ENCODE results near the gene DAPK2.
"Not testable (repeated sequence)": the region's sequence is repeated elsewhere in the genome, so short reads cannot be mapped to it uniquely, and the experiment has no call there.

The DAPK2 gene

DNA sequence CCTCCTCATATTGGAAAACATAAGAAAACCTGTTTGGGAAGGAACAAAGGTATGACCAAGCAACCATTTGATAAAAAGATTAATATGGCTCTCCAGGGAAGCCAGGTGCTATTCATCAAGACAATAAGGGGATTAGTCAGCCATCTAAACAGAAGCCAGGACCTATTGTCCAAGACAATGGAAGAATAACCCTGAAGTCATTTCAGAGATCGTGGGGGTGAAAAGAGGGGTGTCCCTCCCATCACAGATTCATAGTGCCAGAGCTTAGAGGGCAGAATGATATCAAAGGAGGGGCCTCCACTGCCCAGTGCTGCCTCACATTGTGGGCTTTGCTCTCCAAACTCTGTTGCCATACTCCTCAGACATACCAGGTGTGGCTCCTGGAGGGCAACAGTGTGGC, 73.5 kb downstream of the DAPK2 start:
- no peak for DNase-seq (ENCODE audit: low read depth)

DNA sequence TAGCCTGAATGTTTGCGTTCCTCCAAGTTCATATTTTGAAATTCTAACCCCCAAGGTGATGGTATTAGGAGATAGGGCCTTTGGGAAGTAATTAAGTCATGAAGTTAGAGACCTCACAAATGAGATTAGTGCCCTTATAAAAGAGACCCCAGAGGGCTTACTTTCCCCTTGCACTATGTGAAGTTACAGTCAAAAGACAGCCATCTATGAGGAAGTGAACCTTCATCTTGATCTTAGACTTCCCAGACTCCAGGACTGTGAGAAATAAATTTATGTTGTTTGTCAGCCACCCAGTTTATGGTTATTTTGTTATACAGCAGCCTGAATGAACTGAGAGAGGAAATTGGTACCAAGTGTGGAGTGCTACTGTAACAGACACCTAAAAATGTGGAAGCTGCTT, 74.4 kb downstream of the DAPK2 start:
- DNase-seq (ENCODE audit: low read depth) = no peak

DNA sequence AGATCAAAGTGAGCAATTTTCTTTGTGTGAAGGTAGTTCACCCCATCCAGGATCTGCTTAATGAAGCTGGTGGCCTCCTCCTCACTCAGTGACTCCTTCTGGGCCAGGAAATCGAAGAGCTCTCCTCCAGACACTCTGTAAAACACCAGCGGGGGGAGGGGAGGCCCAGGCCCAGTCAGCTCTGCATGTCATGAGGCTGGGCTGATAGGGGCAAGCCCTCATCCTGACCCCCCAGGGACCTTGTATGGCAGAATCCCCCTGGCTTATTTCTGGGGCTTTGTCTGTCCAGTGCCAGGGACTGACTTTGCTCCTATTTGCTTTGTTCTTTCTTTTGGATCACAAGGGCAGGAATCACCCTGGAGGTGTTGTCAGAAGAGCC, 74.9 kb downstream of the DAPK2 start:
- DNase-seq (ENCODE audit: low read depth) = peak; percentile 34

DNA sequence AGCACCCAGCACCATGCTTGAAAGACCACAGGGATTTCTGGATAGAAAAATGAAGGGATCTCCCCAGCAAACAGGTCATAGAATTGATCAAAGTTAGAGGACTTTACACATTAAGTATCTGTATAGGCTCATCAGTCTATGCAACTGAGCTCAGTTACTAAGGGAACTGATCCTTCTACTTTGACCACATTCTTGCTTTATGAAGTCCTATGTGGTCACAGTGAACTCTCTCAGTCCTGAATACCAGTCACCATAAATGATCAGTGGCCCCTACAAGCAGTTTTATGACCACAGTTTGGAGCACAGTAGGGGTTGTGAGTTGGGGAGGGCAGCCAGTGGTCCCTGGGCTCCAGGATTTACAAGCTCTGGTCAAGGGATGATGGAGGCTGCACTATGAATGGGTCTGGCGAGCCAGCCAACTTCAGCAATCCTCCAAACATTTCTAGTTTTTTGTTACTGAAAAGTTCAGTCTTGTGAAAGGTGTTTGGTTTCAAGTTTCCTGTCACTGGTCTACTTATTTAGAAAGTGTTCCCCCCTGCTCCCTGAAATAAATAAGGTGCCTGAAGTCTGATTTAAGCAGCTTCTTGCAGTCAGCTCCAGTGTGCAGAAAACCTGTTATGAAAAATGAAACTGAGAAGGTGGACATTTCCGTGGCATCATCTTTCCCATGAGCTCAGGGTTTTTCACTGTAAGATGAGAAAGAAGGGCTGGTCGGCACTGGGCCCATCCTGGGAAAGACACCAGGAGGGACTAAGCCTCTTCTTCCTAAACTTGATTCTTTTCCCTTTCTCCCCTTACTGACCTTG, 75.5 kb downstream of the DAPK2 start:
- DNase-seq (ENCODE audit: low read depth) = no peak

DNA sequence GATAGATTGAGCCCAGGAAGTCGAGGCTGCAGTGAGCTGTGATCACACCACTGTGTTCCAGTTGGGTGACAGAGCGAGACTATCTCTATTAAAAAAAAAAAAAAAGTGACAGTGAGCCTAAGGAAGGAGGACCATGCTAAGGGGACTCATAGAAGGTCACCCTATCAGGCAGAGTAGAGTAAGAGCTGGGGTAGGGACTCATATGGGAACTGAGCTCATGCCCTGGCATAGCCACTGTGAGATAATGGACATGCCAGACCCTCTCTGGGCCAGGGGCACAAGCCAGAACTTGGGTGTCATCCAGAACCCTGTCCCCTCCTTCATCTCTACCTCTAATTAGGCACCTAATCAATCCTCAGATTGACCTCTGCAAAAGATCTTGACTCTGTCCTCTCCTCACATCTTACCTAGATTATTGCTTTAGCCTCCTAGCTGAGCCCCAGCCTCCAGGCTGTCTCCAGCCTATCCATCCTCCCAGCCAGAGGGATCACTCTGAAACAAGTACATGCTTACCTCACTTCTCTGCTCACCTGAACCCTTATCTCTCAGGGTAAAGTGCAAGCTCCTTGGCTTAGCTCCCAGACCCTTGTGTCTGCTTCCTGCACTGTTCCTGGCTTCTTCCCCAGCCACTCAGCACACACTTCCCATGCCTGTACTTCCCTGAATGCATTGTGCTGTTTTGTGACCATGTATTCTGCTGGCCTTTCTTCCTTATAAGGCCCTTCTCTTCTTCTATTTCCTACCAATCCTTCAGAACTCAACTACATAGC, 76.4 kb downstream of the DAPK2 start:
- DNase-seq (ENCODE audit: low read depth) = no peak

DNA sequence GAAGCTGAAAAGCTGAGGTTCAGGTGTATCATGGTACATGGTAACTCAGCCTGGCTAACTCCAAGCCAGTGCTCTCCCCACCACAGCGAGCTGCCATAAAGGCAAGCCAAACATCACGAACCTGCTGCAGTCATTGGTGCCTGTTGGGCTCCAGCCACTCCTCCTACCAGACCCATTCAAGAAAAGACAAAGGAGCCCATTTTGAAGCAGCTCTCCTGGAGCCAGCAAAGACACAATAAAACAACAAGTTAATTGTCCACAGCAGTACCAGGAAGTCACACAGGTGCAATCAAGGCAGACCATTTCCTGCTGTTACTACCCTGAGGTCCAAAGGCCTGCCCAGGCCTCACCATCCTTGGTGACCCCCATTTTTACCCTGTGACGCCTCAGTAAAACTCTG, 77.6 kb downstream of the DAPK2 start:
- DNase-seq (ENCODE audit: low read depth) = no peak

DNA sequence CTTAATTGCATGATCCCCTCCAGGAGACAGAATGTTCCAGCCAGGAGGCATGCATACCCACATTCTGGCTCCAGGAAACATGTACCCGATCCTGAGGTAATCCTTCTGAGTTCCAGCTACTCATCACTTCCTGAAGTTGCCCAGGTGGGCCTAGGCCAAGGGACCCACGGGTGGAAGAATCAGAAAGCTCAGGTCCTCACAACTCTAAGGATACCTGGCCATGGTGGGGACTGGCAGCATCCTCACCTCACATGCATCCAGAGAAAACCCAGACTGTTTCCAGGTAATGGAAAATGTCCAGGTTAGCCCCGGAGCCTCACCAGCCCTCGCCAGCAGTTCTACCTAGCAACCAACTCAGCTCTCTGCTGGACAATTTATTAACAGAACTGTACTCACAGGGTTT, 78.2 kb downstream of the DAPK2 start:
- no peak for DNase-seq (ENCODE audit: low read depth)

DNA sequence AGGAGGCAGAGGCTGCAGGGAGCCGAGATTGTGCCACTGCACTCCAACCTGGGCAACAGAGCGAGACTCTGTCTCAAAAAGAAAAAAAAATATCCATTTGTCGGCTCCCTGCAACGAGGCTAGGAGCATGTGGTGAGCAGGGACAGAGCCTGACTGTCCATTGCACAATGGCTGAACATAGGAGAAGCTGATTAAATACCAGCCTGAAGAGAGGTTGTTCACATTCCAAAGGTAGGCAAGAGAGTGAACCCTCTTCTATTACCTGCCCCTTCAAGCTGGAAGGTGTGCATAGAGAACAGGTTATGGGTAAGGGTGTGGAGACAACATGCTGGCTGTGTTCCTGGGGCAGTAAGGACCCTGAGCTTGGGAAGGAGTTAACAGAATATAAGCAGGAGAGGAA, 78.7 kb downstream of the DAPK2 start:
- DNase-seq (ENCODE audit: low read depth) = no peak

DNA sequence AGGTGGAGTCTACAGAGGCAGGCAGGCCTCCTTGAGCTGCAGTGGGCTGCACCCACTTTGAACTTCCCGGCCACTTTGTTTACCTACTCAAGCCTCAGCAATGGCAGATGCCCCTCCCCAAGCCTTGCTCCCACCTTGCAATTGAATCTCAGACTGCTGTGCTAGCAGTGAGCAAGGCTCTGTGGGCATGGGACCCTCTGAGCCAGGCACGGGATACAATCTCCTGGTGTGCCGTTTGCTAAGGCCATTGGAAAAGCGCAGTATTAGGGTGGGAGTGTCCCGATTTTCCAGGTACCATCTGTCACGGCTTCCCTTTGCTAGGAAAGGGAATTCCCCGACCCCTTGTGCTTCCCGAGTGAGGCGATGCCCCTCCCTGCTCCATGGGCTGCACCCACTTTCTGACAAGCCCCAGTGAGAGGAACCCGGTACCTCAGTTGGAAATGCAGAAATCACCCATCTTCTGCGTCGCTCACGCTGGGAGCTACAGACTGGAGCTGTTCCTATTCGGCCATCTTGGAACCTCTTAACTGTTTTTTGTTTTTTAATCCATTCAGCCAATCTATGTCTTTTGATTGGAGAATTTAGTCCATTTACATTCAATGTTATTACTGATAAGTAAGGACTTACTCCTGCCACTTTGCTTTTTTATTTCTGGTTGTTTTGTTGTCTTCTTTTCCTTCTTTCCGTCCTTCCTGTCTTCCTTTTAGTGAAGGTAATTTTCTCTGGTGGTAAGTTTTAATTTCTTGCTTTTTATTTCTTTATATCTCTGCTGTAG, 83.2 kb downstream of the DAPK2 start:
- DNase-seq (ENCODE audit: low read depth) = not testable (repeated sequence)

DNA sequence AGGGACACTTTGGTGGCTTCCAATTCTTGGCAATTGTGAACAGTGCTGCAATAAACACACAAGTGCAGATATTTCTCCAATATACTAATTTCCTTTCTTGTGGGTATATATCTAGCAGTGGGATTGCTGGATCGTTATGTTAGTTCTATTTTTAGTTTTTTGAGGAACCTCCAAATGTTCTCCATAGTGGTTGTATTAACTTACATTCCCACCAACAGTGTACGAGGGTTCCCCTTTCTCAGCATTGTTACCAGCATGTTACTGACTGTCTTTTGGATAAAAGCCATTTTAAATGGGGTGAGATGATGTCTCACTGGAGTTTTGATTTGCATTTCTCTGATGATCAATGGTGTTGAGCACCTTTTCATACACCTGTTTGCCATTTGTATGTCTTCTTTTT, 92.8 kb downstream of the DAPK2 start:
- no peak for DNase-seq (ENCODE audit: low read depth)

DNA sequence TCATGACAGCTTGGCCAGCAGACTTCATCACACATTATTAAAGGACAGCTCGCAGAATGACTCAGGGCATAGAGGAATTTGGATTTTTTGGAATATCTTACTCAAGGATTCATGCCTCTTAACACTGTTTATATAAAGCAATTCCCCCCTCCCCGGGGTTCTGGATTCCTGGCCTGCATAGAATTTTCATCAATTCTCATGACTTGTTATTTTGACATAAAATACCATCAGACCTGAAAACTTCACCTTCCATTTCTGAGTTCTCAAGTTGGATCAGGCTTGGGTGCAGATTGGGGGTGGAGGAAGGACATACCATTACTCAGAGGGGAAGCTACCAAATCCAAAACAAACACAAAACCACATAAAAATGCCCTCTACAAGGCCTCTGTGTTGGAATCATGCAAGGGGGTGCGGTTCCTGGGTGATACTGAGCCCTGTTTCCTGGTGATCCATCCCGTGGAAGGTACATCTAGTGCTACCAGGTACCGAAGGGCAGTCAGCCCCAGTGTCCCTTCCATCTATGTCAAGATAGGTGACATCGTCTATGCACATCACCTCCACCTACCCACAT, 95.3 kb downstream of the DAPK2 start:
- DNase-seq (ENCODE audit: low read depth) = no peak

DNA sequence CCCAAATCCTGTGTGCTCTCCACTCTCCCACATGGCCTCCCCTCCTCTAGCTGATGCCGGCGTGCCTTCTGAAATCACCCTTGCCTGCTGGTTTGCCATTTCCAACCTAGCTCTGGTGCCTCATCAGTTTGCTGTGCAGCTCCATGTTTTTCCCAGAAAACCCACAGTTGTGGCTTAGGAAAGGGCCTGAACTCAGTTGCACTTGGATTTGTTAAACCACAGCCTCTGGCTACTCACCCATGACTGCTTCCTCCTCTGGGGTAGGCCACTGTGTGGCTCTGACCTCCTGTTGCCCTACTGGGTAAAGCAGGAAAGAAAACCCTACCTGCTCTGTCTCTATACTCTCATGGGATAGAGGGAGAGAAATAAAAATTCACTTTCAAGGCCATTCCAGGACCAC, 97.3 kb downstream of the DAPK2 start:
- no peak for DNase-seq (ENCODE audit: low read depth)

DNA sequence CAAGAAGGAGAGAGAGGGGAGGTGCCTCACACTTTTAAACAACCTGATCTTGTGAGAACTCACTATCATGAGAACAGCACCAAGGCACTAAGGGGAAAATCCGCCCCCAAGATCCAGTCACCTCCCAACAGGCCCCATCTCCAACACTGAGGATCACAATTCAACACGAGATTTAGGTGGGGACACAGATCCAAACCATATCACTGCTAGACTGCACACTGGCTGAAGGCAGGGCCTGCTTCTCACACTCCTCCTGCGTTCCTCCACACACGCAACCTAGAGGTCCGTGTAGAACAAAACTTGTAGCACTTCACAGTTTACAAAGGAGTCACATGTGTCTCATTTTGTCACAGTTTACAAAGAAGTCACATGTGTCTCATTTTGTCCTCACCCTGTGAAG, 97.8 kb downstream of the DAPK2 start:
- no peak for DNase-seq (ENCODE audit: low read depth)

DNA sequence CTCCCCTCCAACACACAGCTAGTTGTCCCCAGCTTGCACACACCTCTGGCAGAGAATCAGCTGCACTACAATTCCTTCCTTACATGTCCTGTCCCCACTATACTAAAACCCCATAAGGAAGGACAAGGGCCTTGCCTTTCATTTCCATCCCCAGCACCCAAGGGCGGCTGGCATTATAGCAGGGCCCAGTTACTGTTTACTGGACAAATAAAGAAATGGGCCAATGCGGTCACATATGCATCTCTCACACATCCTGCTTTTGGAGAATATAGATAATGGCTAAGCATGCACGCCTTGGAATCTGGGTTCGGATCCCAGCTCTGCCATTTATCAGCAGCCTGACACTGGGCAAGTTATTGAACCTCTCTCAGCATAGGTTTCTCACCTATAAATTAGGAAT, 99.1 kb downstream of the DAPK2 start:
- no peak for DNase-seq (ENCODE audit: low read depth)

DNA sequence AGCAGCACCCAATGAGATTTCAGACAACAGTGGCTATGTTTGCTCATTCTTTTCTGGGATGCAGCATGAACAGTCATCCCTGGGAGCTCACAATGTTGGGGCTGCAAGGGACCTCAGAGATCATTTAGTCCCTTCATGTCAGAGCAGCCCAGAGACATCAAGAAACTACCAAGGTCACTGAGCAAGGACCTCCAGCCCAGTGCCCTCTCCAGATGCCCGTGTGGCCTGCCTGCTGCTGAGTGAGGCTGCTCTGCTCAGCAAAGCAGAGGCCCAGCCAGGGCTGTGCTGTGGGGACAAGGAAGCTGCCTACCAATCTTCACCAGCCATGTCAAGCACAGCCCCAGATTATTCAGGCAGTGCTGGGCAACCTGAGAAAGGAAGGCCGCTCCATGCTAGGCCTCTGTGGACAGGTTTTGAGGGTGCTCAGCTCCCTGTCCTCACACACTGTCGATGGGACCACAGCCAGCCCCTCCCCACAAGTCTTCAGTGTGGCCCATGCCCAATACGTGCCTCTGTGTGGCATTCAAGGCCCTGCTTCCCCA, 99.7 kb downstream of the DAPK2 start:
- no peak for DNase-seq (ENCODE audit: low read depth)

DNA sequence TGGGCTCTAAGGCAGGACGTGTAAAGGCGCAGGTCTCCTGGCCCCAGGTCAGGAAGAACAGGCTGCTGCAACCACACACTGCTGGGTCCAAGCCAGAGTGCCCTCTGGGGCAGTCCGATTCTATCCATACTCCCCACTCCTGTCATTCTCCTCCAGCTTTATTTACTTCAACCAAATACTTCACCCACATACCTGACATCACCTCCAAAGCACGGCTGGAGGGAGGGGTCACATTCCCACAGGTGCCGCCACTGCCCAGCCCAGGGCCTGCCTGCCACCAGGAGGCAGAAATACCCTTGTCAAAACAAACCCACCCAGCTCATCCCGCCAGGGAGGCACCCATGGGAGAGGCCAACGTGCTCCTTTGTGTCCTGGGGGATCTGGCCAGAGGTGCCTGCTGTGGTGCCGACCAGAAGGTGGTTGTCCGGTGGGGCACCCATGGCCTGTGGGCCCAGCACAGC, 100.4 kb downstream of the DAPK2 start:
- DNase-seq (ENCODE audit: low read depth) = no peak

DNA sequence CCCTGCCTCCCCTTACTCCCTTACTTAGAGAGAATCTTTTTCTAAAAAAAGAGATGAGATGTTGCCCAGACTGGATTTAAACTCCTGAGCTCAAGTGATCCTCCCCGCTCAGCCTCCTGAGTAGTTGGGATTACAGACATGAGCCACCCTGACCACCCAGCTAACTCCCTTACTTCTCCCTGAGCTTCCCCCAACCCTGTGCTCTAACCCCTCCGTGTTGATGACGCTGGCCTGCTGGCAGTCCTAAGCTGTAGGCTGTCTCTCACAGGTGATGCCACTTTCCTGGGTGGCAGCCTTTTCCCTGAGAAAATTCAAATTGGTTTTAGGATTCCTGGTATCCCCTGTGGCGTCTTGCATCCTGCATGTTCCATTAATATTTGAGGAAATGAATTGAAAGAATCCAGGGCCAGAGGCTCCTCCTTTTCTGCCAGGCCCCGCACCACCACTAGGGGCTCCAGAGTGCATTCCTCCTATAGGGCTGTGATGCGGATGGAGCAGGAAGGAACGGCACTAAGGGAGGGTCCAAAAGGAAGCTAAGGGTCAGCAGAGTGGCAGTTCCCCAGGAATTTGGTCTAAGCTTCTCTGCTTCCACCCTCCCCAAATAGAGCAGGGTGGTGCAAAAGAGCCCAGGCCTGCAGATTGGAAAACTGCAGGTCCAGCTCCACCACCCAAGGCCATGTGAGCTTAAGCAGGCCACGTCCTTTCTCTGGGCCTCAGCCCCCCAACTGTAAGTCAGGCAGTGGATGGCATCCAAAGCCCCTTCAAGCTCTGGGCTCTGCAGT, 101.1 kb downstream of the DAPK2 start:
- DNase-seq (ENCODE audit: low read depth) = peak; percentile 39

DNA sequence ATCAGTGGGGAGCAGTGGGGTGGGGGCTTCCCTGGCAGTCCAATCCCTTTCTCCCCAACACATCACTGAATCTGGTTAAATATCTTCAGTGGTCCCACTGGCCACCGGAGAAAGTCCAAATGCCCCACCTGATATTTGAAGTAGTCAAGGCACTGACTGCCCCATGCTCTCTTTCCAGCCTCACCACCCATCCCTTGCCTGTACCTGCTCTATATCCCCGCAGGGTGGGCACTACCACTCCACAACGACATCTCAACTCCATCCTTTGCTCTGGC, 101.7 kb downstream of the DAPK2 start:
- DNase-seq (ENCODE audit: low read depth) = no peak

DNA sequence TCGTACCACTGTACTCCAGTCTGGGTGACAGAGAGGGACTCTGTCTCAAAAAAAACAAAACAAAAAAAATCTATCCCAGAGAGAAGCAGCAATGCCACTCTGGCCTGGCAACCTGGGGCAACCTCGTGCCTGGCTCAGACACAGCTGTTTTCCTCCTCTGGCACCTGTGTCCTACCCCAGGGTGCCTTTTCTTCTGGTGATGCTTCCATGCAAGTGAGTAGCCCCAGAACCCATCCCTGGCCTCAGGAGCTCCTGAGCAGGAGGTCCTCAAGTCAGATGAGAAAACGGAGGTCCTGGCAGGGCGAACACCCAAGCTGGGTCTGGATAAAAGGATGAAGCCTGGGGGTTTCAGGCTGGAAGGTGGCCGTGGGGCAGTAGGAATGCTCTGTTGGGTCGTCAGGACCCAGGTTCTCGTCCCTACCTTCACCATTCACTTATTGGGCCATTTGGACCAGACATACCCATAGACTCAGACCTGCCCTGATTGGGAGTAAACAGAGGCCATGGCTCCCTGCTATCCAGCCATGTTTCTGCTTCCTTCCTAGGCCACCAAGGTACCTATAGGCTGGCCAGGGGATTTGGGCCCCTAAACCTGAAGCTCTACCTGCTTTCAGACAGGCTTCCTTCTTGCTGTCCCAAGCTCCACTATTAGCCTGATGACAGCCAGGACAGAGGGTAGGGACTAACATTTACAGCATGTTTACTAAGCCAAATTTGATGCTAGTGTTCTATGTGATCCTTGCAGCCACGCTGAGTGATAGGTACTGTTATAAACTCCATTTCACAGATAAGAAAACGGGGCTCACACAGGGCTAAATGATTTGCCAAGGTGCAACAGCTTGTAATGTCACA, 102.2 kb downstream of the DAPK2 start:
- no peak for DNase-seq (ENCODE audit: low read depth)

DNA sequence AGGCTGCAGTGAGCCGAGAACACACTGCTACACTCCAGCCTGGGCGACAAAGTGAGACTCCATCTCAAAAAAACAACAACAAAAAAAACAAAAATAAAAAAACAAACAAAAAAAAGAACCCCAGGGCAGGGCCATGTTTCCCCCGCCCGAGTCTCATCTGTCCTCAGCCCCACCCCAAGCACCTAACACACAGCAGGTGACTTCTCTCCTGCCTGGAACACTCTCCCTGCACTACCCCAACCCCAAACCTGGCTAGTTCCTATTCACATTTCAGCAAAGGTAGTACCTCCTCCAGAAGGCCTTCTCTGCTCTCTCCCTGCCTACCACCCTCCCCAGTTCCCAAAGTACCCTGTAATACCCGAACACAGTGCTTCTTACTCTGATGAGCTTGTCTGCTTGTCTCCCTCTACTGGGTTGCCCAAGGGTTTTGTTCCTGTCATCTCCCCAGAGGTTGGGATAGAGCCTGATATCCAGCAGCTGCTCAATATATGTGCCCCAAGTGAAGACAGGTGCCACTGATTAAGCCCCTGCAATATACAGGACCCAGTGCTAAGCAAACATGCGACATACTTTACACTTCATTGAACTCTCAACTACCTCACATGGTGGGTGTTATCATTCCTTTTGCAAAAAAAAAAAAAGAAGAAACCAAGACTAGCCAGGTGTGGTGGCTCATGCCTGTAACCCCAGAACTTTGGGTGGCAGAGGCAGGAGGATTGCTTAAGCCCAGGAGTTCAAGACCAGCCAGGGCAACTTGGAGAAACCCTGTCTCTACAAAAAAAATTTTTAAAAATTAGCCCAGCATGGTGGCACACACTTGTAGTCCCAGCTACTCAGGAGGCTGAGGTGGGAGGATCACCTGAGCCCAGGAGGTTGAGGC, 103.6 kb downstream of the DAPK2 start:
- no peak for DNase-seq (ENCODE audit: low read depth)
